ENCODE results near the gene TANGO2. TPM values are rescaled to one million over a fixed set of nuclear protein-coding genes. Genes with fewer than 3 reads are reported as not detected.

Gene TANGO2
- total and polyA plus RNA-seq, 7 donors: 20.6 to 73.3 (median 34.9) TPM

DNA sequence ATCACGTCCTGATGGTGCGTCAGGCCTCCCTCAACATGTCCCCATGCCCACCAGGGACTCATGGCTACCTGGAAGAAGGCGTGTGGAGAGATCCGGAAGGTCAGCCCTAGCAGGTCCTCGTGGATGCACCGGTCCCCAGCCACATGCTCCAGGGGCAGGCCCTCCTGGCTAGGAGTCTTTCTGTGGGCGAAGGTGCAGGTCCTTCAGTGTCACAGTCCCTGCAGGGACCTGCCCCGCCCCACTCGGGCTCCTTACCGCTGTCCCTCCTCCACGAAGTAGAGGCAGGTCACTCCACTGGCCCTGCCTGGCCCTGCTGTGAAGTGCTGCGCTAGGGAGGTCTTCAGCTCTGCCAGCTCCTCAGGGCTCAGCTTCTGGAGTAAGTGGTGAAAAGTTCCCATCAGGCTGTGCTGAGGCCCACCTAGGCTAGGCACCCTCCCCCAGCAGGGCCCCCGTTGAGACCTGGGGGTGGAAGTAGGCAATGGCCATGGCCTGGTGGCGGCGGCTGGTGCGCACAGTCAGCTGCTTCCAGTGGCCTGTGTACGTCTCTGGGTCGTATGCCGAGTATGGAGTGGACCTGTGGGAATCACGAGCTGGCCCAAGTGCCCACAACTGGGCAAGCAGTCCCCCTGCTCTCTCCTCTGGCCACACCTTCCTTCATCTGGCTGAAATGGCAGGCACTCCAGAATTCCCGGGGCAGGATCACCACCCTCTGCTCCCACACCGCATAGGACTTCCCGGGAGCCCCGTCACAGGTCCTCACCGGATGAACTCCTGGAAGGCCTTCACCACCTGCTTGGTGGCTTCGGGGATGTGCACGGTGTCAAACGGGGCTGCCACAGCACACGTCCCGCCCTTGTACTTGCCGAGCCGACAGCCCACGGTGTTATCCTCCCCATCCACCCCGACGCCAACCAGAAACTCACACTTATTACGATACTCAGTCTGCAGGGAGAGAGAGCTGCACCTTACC lies 93.9 kb downstream of the TANGO2 start:
- Histone ChIP-seq H3K9me3 (no peaks in the 10 kb centered on the region), H3K4me3 (no peak overlapping the region), H3K4me1 (peaks cover 27% of the 10 kb centered on the region), H3K27ac (peak overlapping the region; percentile 86), H3K27me3 (ENCODE audit: insufficient read depth in 3 of 3, low read length in 2 of 3) (no peaks in the 10 kb centered on the region), H3K36me3 (ENCODE audit: insufficient read depth in 1 of 2, low read depth in 1 of 2) (peaks cover 5 to 68% of the 10 kb centered on the region in 2 donors)
- DNase-seq (peak; percentile 13 to 53), ATAC-seq (no peak)
- WGBS, 3 donors: 61 to 77% (median 64%) methylated on average over 34 to 36 of the region's 36 CpGs
- intact Hi-C loops (cut with DNase I): loop anchor here (5.0 kb wide), 2 partner anchors 32 to 92 kb away; partner anchors contain the start of genes DGCR8 (in 1 of the 2) and TANGO2 (in 1 of the 2)
- TF ChIP-seq, protein P1, sequence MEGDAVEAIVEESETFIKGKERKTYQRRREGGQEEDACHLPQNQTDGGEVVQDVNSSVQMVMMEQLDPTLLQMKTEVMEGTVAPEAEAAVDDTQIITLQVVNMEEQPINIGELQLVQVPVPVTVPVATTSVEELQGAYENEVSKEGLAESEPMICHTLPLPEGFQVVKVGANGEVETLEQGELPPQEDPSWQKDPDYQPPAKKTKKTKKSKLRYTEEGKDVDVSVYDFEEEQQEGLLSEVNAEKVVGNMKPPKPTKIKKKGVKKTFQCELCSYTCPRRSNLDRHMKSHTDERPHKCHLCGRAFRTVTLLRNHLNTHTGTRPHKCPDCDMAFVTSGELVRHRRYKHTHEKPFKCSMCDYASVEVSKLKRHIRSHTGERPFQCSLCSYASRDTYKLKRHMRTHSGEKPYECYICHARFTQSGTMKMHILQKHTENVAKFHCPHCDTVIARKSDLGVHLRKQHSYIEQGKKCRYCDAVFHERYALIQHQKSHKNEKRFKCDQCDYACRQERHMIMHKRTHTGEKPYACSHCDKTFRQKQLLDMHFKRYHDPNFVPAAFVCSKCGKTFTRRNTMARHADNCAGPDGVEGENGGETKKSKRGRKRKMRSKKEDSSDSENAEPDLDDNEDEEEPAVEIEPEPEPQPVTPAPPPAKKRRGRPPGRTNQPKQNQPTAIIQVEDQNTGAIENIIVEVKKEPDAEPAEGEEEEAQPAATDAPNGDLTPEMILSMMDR (IDR thresholded peaks at IDR 0.05): no peak

DNA sequence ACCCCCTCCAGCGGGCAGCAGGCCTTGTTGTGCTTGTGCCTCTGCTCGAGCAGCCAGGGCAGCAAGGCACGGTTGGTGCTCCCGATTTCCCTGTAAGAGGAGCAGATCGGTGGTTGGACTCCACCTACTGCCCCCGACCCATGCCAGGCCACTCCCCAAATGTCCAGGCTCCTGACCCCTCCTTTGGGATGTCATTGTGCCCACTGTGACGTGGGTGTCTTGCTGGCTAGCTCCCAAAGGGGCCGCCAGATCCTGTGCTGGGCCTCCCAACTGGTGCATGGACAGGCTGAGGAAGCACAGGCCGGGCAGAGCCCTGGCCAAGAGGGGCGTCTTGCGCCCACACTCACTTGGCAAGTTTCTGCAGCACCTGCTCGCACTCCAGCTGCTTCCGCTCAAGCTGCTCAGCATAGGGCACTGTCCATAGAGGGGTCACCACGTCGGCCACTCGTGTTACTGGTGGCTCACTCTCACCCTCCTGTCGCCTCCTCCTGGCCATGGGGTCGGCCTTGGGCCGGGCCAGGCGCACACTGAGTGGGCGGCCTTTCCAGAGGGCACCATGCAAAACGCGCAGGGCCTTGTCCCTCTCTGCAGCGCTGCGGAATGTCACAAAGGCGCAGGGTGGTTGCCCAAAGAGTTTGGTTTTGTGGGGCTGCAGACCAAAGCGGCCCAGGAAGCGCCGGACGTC lies 94.9 kb downstream of the TANGO2 start, which contains the start of gene RANBP1:
TSS of gene RANBP1 (plus strand) at position 414 of the 685 bp plus-strand sequence. CDS start at position 495, 81 bp downstream.
- WGBS, 3 donors: 36 to 42% (median 36%) methylated on average over 30 of the region's 30 CpGs
- Histone ChIP-seq H3K4me3 (peak within 1 kb of the TSS; percentile 92), H3K9me3 (no peaks in the 10 kb centered on the region), H3K27ac (peak within 1 kb of the TSS; percentile 86), H3K4me1 (peaks cover 30% of the 10 kb centered on the region), H3K36me3 (ENCODE audit: insufficient read depth in 1 of 2, low read depth in 1 of 2) (peaks cover 5 to 67% of the 10 kb centered on the region in 2 donors), H3K27me3 (ENCODE audit: insufficient read depth in 3 of 3, low read length in 2 of 3) (no peaks in the 10 kb centered on the region)
- TF ChIP-seq, protein P1 (IDR thresholded peaks at IDR 0.05): no peak
- DNase-seq (peak; percentile 25 to 58), ATAC-seq (peak in 1 of 4 donors; percentile 2)
- intact Hi-C loops (cut with DNase I): loop anchor here (5.0 kb wide), 2 partner anchors 34 to 94 kb away; partner anchors contain the start of genes DGCR8 (in 1 of the 2) and TANGO2 (in 1 of the 2)

DNA sequence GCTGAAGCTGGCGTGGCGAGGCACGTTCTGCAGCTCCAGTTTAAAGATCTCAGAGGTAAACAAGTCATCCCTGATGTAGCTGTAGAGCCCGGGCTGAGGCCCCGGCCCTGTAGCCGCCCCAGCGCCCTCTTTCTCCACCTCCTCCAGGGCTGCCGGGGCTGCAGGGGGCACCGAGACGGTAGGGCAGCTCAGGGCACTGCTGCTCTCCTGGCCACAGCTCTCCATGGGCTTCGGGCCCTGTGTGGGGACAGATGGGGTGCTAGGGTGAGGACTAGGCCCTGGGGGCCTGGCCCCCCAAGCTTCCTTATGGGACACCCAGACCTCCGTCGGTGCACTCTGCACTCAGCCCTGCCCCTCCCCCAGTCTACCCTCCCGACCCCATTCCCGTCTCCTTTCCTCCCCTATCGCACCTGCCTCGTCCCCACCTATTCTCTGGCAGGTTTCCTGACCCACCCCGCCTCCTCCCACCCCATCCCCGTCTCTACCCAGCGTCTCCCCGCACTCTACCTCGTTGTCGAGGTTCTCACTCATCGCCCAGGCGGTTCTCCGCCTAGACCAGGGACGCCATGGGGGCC lies 95.6 kb downstream of the TANGO2 start:
- Histone ChIP-seq H3K4me3 (peak overlapping the region; percentile 92), H3K27me3 (ENCODE audit: insufficient read depth in 3 of 3, low read length in 2 of 3) (no peaks in the 10 kb centered on the region), H3K4me1 (peaks cover 30% of the 10 kb centered on the region), H3K36me3 (ENCODE audit: insufficient read depth in 1 of 2, low read depth in 1 of 2) (peaks cover 5 to 61% of the 10 kb centered on the region in 2 donors), H3K27ac (peak overlapping the region; percentile 86), H3K9me3 (no peaks in the 10 kb centered on the region)
- TF ChIP-seq, protein P1 (IDR thresholded peaks at IDR 0.05): no peak
- 5 to 8% (median 6%) methylated on average over 24 to 27 of the region's 27 CpGs for WGBS, 3 donors
- intact Hi-C loops (cut with DNase I): loop anchor here (5.0 kb wide), 2 partner anchors 34 to 94 kb away; partner anchors contain the start of genes DGCR8 (in 1 of the 2) and TANGO2 (in 1 of the 2)
- DNase-seq (peak in 1 of 2 donors; percentile 73), ATAC-seq (peak; percentile 2 to 24 (median 8))

Other genes starting within 250 kb of the TANGO2 start
- gene GNB1L, start 166.2 kb upstream of the TANGO2 start, total RNA-seq: 1 to 10 TPM; 1.5 to 3.4 (median 3.0) TPM
- gene GNB1L, start 166.2 kb upstream of the TANGO2 start, polyA plus RNA-seq: 1 to 10 TPM; 3.3 to 7.6 (median 3.6) TPM
- 1 to 10 TPM; 5.3 to 9.7 (median 8.1) TPM for gene RTL10, start 166.2 kb upstream of the TANGO2 start, total RNA-seq
- gene RTL10, start 166.2 kb upstream of the TANGO2 start, polyA plus RNA-seq: 1 to 10 TPM; 5.9 to 7.9 (median 6.3) TPM
- gene COMT, start 79.3 kb upstream of the TANGO2 start, total RNA-seq: 100 to 1,000 TPM in 2 of 4 donors, 10 to 100 TPM in 2; 63.6 to 146 (median 115) TPM
- 100 to 1,000 TPM; 100 to 142 (median 117) TPM for gene COMT, start 79.3 kb upstream of the TANGO2 start, polyA plus RNA-seq
- gene TXNRD2, start 79.3 kb upstream of the TANGO2 start, total RNA-seq: 10 to 100 TPM; 18.4 to 35.1 (median 24.5) TPM
- 10 to 100 TPM; 13.7 to 23.5 (median 16.0) TPM for gene TXNRD2, start 79.3 kb upstream of the TANGO2 start, polyA plus RNA-seq
- gene ARVCF, start 4.3 kb upstream of the TANGO2 start, total RNA-seq: 10 to 100 TPM in 2 of 4 donors, 1 to 10 TPM in 2; 8.7 to 28.0 (median 14.8) TPM
- 1 to 10 TPM; 3.6 to 7.3 (median 7.0) TPM for gene ARVCF, start 4.3 kb upstream of the TANGO2 start, polyA plus RNA-seq
- 10 to 100 TPM; 12.2 to 19.5 (median 15.0) TPM for gene DGCR8, start 59.1 kb downstream of the TANGO2 start, total RNA-seq
- gene DGCR8, start 59.1 kb downstream of the TANGO2 start, polyA plus RNA-seq: 10 to 100 TPM; 10.5 to 21.5 (median 15.3) TPM
- gene RANBP1, start 95.0 kb downstream of the TANGO2 start, total RNA-seq: 10 to 100 TPM; 32.2 to 55.7 (median 49.0) TPM
- 100 to 1,000 TPM in 1 of 3 donors, 10 to 100 TPM in 2; 44.1 to 161 (median 57.8) TPM for gene RANBP1, start 95.0 kb downstream of the TANGO2 start, polyA plus RNA-seq
- 10 to 100 TPM; 20.5 to 34.1 (median 24.9) TPM for gene TRMT2A, start 96.1 kb downstream of the TANGO2 start, total RNA-seq
- 10 to 100 TPM; 20.8 to 32.4 (median 31.6) TPM for gene TRMT2A, start 96.1 kb downstream of the TANGO2 start, polyA plus RNA-seq
- 10 to 100 TPM; 15.8 to 23.7 (median 22.2) TPM for gene ZDHHC8, start 110.7 kb downstream of the TANGO2 start, total RNA-seq
- gene ZDHHC8, start 110.7 kb downstream of the TANGO2 start, polyA plus RNA-seq: 10 to 100 TPM in 2 of 3 donors, 1 to 10 TPM in 1; 9.7 to 11.8 (median 10.8) TPM
- under 1 TPM in 2 of 4 donors, not detected in 2; 0.17 to 0.38 TPM for gene CCDC188, start 129.9 kb downstream of the TANGO2 start, total RNA-seq
- gene CCDC188, start 129.9 kb downstream of the TANGO2 start, polyA plus RNA-seq: under 1 TPM; 0.09 to 0.32 (median 0.12) TPM
- gene RTN4R, start 247.2 kb downstream of the TANGO2 start, total RNA-seq: 1 to 10 TPM in 1 of 4 donors, under 1 TPM in 3; 0.22 to 2.4 (median 0.64) TPM
- gene RTN4R, start 247.2 kb downstream of the TANGO2 start, polyA plus RNA-seq: under 1 TPM; 0.12 to 0.36 (median 0.30) TPM